ENCODE measurements around the gene MYO9A. TPM values are rescaled to one million over a fixed set of nuclear protein-coding genes. Genes with fewer than 3 reads are reported as not detected.

MYO9A gene, protein sequence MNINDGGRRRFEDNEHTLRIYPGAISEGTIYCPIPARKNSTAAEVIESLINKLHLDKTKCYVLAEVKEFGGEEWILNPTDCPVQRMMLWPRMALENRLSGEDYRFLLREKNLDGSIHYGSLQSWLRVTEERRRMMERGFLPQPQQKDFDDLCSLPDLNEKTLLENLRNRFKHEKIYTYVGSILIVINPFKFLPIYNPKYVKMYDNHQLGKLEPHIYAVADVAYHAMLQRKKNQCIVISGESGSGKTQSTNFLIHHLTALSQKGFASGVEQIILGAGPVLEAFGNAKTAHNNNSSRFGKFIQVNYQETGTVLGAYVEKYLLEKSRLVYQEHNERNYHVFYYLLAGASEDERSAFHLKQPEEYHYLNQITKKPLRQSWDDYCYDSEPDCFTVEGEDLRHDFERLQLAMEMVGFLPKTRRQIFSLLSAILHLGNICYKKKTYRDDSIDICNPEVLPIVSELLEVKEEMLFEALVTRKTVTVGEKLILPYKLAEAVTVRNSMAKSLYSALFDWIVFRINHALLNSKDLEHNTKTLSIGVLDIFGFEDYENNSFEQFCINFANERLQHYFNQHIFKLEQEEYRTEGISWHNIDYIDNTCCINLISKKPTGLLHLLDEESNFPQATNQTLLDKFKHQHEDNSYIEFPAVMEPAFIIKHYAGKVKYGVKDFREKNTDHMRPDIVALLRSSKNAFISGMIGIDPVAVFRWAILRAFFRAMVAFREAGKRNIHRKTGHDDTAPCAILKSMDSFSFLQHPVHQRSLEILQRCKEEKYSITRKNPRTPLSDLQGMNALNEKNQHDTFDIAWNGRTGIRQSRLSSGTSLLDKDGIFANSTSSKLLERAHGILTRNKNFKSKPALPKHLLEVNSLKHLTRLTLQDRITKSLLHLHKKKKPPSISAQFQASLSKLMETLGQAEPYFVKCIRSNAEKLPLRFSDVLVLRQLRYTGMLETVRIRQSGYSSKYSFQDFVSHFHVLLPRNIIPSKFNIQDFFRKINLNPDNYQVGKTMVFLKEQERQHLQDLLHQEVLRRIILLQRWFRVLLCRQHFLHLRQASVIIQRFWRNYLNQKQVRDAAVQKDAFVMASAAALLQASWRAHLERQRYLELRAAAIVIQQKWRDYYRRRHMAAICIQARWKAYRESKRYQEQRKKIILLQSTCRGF (N-terminal part only)
- total RNA-seq (11.6 TPM), polyA plus RNA-seq (4.4 TPM)
- long read RNA-seq, donor 1, result 0 reads
- long read RNA-seq, donor 2, result 0 reads
- long read RNA-seq, donor 3, partial matches to known transcripts, result 20 of 21 reads
- long read RNA-seq, donor 3, other reads (novel, unspliced or antisense), result 0 of 21 reads
- long read RNA-seq, donor 4, result 0 reads
- long read RNA-seq, donor 5, result 0 reads
- long read RNA-seq, donor 6, result 0 reads
- long read RNA-seq, donor 7, result 0 reads
- long read RNA-seq, donor 8, result 0 reads
- long read RNA-seq, donor 9, partial matches to known transcripts, result 15 of 15 reads
- long read RNA-seq, donor 9, other reads (novel, unspliced or antisense), result 0 of 15 reads
- long read RNA-seq, donor 10, result 0 reads

DNA sequence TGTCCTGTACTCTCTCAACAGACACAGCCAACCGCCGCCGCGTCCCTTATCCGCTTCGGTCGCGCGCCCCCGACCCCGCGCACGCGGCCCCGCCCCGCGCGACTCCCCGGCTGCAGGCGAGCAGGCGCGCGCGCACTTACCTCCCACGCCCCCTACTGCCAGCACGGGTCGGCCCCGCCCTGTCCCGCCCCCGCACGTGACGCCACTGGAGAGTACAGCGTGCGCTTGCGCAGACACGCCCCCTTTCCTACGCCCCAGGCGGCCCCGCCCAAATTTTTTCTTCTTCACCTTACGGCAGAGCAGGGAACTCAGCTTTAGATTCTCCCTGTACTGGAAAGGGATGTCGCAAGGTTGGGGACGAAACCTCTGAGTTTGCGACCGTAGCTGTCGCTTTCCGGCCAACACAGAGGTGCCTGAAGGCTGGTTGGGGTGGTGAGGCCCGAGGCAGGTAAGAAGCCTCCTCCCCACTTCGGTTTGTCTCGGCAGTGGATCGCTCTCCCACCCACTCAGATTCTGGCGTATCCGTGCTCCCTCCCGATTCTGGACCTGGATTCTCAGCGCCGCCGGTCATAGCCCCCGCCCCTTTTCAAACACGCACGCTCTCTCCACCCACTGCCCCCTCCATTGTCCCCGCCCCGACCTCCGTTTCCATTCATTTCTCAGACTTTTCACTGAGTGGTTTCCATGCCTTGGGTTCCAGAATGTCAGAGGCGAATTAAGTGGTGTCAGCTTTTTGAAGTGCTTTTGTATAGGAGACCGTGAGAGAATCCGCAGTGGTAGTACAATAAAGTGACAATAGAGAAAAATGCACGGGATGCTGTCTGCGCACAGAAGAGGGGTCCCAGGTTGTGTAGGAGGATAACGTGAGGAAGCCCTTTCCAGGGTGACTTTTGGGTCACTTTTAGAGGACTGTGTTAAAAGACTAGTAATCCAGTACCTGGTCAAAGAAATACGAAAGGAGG, at the start of gene MYO9A, which contains the start of gene SENP8:
Gene MYO9A, minus strand, starts transcription at position 134 of the 962 bp plus-strand sequence. CDS start 71,587 bp downstream, outside the sequence.
Gene SENP8, plus strand, starts transcription at position 387 of the 962 bp plus-strand sequence. CDS start 21,221 bp downstream, outside the sequence.
- Histone ChIP-seq H3K36me3 (ENCODE audit: control insufficient read depth in 2 of 2, insufficient read depth in 2 of 2, low read length in 1 of 2) (no peaks in the 10 kb centered on the region), H3K27ac (ENCODE audit: low read depth in 1 of 2, low read length in 1 of 2) (peak within 1 kb of the TSS; percentile 94 to 98), H3K4me3 (ENCODE audit: low read length in 2 of 2) (peak within 1 kb of the TSS; percentile 78 to 91), H3K4me1 (ENCODE audit: control insufficient read depth in 2 of 2, insufficient read depth in 2 of 2, low read length in 2 of 2) (peaks cover 5 to 10% of the 10 kb centered on the region in 2 donors), H3K27me3 (ENCODE audit: control insufficient read depth in 2 of 2, insufficient read depth in 1 of 2, low read length in 1 of 2) (peaks cover 0 to 4% of the 10 kb centered on the region in 2 donors), H3K9me3 (ENCODE audit: control insufficient read depth in 2 of 2, insufficient read depth in 1 of 2, low read length in 1 of 2) (no peaks in the 10 kb centered on the region)
- WGBS, result under 1% methylated on average over 69 of the region's 69 CpGs
- DNase-seq (ENCODE audit: low read depth in 6 of 9, low spot score in 9 of 9), result peak; percentile 97 to 99 (median 98)

DNA sequence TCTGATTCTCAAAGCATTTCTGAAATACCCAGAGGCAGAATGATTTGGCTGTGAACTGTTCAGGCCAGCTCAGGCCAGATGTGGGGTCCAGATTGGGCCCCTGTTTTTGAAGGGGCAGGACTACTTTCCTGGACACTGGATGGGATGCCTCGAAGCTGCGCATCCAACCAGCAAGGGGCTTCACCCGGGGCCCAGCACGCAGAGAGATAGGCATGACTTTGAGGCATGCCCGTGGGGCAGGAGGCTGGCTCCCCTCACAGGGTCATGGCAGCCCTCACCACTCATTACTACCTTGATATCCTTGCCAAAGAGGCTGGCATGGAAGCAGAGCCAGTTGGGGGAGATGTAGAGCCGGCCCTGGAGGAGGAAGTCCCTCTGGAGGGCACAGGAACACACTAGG, 49.5 kb upstream of the MYO9A start:
- no peak overlapping the region for H3K27ac ChIP-seq (ENCODE audit: low read depth in 1 of 2, low read length in 1 of 2)
- WGBS, result 79% methylated on average over 6 of the region's 6 CpGs
- no peak for DNase-seq (ENCODE audit: low read depth in 6 of 9, low spot score in 9 of 9)

DNA sequence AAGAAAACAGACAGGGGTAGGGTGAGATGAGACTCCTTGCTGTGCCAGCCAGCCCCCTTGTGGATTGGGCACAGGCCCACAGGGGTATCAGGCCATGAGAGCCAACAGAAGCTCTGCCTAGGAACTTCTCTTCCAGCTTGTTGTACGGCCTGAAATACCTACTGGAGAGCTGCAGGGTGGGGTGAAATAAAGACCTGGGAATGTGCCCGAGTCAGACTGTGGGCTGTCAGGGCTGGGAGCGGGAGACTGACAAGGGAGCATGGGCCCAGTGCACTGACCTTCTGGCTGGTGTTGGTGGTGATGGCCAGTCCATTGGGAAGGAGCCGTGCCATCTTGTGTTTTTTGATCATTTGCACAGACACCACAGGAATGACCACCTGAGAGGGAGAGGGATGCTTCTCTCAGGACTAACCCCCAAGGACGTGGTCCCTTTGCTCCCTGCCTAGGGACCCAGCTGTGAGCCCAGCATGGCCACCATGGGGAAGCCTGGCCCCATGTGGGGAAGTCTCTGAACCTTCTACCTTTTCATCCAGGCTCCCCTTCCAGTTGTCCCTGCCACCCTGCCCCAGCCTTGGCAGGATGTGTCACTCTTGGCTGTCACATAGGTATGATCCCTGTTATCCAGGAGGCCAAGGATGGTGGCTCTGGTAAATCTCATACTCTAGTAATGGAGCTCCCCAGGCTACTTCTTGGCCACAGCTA, 48.9 kb upstream of the MYO9A start:
- H3K9me3 ChIP-seq (ENCODE audit: control insufficient read depth in 2 of 2, insufficient read depth in 1 of 2, low read length in 1 of 2), result no peaks in the 10 kb centered on the region
- DNase-seq (ENCODE audit: low read depth in 6 of 9, low spot score in 9 of 9), result no peak
- no peak overlapping the region for H3K4me3 ChIP-seq (ENCODE audit: low read length in 2 of 2)
- peaks cover 0 to 18% of the 10 kb centered on the region in 2 donors for H3K4me1 ChIP-seq (ENCODE audit: control insufficient read depth in 2 of 2, insufficient read depth in 2 of 2, low read length in 2 of 2)
- WGBS, result 96% methylated on average over 5 of the region's 5 CpGs
- H3K36me3 ChIP-seq (ENCODE audit: control insufficient read depth in 2 of 2, insufficient read depth in 2 of 2, low read length in 1 of 2), result no peaks in the 10 kb centered on the region
- H3K27ac ChIP-seq (ENCODE audit: low read depth in 1 of 2, low read length in 1 of 2), result no peak overlapping the region
- H3K27me3 ChIP-seq (ENCODE audit: control insufficient read depth in 2 of 2, insufficient read depth in 1 of 2, low read length in 1 of 2), result no peaks in the 10 kb centered on the region

More for the DNA sequence above, 49.5 kb upstream of the MYO9A start:
- no peaks in the 10 kb centered on the region for H3K36me3 ChIP-seq (ENCODE audit: control insufficient read depth in 2 of 2, insufficient read depth in 2 of 2, low read length in 1 of 2)
- peaks cover 0 to 18% of the 10 kb centered on the region in 2 donors for H3K4me1 ChIP-seq (ENCODE audit: control insufficient read depth in 2 of 2, insufficient read depth in 2 of 2, low read length in 2 of 2)
- no peaks in the 10 kb centered on the region for H3K9me3 ChIP-seq (ENCODE audit: control insufficient read depth in 2 of 2, insufficient read depth in 1 of 2, low read length in 1 of 2)
- H3K4me3 ChIP-seq (ENCODE audit: low read length in 2 of 2), result no peak overlapping the region
- no peaks in the 10 kb centered on the region for H3K27me3 ChIP-seq (ENCODE audit: control insufficient read depth in 2 of 2, insufficient read depth in 1 of 2, low read length in 1 of 2)

DNA sequence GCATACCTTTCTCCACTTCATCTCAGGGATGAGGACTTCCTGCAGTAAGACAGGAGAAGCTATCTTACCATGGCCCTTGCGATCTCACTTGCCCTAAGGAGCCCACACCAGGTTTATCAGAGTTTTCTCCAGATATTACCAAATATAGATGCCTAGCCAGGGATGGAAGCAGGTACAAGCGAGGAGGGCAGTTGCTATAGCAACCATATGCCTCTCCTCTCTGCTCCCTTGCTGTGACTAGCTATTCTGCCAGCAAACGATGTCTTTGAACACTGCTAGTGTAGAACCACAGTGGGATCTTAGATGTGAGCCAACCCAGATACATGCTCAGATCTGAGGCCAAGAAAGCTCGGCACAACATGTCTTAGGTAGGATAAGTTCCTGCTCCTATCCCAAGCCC, 45.8 kb upstream of the MYO9A start:
- Histone ChIP-seq H3K4me1 (ENCODE audit: control insufficient read depth in 2 of 2, insufficient read depth in 2 of 2, low read length in 2 of 2) (peaks cover 0 to 9% of the 10 kb centered on the region in 2 donors), H3K9me3 (ENCODE audit: control insufficient read depth in 2 of 2, insufficient read depth in 1 of 2, low read length in 1 of 2) (no peaks in the 10 kb centered on the region), H3K36me3 (ENCODE audit: control insufficient read depth in 2 of 2, insufficient read depth in 2 of 2, low read length in 1 of 2) (no peaks in the 10 kb centered on the region), H3K4me3 (ENCODE audit: low read length in 2 of 2) (no peak overlapping the region), H3K27ac (ENCODE audit: low read depth in 1 of 2, low read length in 1 of 2) (no peak overlapping the region), H3K27me3 (ENCODE audit: control insufficient read depth in 2 of 2, insufficient read depth in 1 of 2, low read length in 1 of 2) (no peaks in the 10 kb centered on the region)
- WGBS, result 89% methylated on average over 4 of the region's 4 CpGs
- peak in 1 of 9 donors; percentile 10 for DNase-seq (ENCODE audit: low read depth in 6 of 9, low spot score in 9 of 9)

DNA sequence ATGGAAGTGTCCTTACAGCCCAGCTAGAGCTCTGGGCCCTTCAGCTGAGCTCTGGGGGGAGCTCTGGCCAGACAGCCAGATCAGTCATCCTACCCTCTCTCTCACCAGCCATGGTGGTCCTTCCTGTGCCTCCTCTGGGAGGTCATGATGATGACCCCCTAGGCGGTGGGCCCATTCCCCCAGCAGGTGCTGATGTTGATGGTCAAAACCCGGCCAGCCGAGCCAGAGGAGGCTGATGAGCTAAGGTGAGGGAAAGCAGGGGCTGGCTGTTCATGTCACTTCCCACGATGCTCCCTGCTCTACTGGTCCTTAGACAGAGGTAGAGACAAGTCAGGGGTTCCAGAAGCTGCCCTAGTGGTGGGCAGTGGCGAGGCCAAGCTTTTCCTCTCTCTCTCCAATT, 44.6 kb upstream of the MYO9A start:
- Histone ChIP-seq H3K4me1 (ENCODE audit: control insufficient read depth in 2 of 2, insufficient read depth in 2 of 2, low read length in 2 of 2) (no peaks in the 10 kb centered on the region), H3K4me3 (ENCODE audit: low read length in 2 of 2) (no peak overlapping the region), H3K9me3 (ENCODE audit: control insufficient read depth in 2 of 2, insufficient read depth in 1 of 2, low read length in 1 of 2) (no peaks in the 10 kb centered on the region), H3K27ac (ENCODE audit: low read depth in 1 of 2, low read length in 1 of 2) (no peak overlapping the region), H3K36me3 (ENCODE audit: control insufficient read depth in 2 of 2, insufficient read depth in 2 of 2, low read length in 1 of 2) (no peaks in the 10 kb centered on the region), H3K27me3 (ENCODE audit: control insufficient read depth in 2 of 2, insufficient read depth in 1 of 2, low read length in 1 of 2) (no peaks in the 10 kb centered on the region)
- DNase-seq (ENCODE audit: low read depth in 6 of 9, low spot score in 9 of 9), result no peak
- WGBS, result 94% methylated on average over 5 of the region's 5 CpGs

DNA sequence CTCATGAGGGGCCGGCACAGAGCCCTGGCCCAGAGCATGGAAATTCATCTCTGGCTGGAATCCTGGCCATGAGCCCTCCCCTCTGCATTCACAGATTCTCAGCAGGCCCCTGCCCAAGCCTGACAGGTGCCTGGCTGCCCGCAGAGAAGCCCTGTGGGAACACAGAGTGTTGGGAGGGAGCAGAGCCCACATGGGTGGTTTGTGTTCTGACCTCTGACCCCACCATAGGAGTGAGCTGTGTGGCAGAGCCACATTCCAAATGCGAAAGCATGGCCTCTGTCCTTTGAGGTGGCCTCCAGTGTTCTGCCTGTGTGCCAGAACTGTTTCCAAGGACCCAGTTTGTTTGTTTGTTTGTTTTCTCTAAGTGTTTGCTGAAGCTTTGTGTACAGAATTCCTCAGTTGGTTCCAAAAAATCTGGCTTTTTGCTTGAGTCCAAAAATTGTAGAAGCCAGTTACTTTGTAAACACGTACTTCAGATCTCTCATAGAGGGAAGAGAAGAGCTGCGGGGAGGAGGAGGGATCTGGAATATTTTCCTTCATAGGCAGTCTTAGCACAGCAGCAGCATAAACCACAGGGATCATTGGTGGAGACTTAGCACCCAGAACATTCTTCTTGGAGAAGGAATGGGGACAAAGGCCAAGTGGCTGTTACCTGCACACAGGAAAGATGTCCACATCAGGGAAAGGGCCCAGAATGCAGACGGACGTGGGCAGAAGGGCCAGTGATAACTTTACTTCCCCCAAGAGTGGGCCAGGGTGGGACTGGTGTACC, 43.6 kb upstream of the MYO9A start:
- no peak for DNase-seq (ENCODE audit: low read depth in 6 of 9, low spot score in 9 of 9)
- Histone ChIP-seq H3K4me1 (ENCODE audit: control insufficient read depth in 2 of 2, insufficient read depth in 2 of 2, low read length in 2 of 2) (no peaks in the 10 kb centered on the region), H3K36me3 (ENCODE audit: control insufficient read depth in 2 of 2, insufficient read depth in 2 of 2, low read length in 1 of 2) (no peaks in the 10 kb centered on the region), H3K9me3 (ENCODE audit: control insufficient read depth in 2 of 2, insufficient read depth in 1 of 2, low read length in 1 of 2) (no peaks in the 10 kb centered on the region), H3K4me3 (ENCODE audit: low read length in 2 of 2) (no peak overlapping the region), H3K27me3 (ENCODE audit: control insufficient read depth in 2 of 2, insufficient read depth in 1 of 2, low read length in 1 of 2) (no peaks in the 10 kb centered on the region), H3K27ac (ENCODE audit: low read depth in 1 of 2, low read length in 1 of 2) (no peak overlapping the region)
- 95% methylated on average over 7 of the region's 7 CpGs for WGBS

DNA sequence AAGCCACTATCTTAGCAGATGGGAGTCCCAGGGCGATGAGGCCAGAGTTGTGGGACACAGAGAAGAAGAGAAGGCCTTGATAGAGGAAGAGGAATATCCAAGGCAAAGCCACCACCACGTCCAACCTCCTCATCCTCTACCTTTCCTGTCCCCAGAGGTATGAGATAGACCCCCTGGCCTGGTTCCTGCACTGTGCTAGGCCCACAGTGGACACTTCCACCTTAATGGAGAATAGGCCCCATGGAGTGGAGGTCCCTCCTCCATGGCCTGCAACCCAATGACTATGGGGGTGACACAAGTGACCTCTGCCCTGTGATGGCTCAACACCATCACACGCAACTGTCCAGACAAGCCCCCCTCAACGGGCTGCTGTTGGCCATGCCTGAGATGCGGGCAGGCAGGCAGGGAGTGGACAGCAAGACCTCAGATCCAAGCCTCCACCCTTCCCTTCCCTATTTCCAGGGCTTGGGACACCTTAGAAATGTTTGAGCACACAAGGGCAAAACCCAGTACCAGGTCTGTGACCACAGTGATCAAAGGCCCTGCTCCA, 42.8 kb upstream of the MYO9A start:
- Histone ChIP-seq H3K27ac (ENCODE audit: low read depth in 1 of 2, low read length in 1 of 2) (no peak overlapping the region), H3K4me3 (ENCODE audit: low read length in 2 of 2) (no peak overlapping the region), H3K36me3 (ENCODE audit: control insufficient read depth in 2 of 2, insufficient read depth in 2 of 2, low read length in 1 of 2) (no peaks in the 10 kb centered on the region), H3K9me3 (ENCODE audit: control insufficient read depth in 2 of 2, insufficient read depth in 1 of 2, low read length in 1 of 2) (no peaks in the 10 kb centered on the region), H3K4me1 (ENCODE audit: control insufficient read depth in 2 of 2, insufficient read depth in 2 of 2, low read length in 2 of 2) (peaks cover 0 to 2% of the 10 kb centered on the region in 2 donors), H3K27me3 (ENCODE audit: control insufficient read depth in 2 of 2, insufficient read depth in 1 of 2, low read length in 1 of 2) (no peaks in the 10 kb centered on the region)
- DNase-seq (ENCODE audit: low read depth in 6 of 9, low spot score in 9 of 9), result no peak
- 96% methylated on average over 5 of the region's 5 CpGs for WGBS

Measured in thymus (tissue), 14 donors.